Measurements from ENCODE around the gene UNC79.

DNA sequence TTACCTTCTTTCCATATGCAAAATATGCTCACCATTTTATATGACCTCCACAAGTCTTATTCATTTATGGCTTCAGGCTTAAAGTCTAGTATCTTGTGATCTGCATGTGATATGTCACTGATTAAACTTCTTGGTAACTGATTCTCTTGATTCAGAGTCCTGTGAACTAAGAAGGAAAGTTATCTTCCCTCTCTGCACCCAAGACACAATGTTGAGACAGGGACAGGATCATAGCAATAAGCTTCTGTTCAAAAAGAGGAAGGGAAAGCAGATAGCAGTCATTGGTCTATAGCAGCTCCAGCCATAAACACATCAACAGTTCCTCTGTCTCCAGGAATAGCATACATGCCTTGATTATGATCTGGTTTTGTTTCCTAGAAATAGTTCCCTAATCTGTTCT lies 103.1 kb downstream of the UNC79 start:
- TF ChIP-seq CTCF (IDR thresholded peaks at IDR 0.05; ENCODE audit: low read length) (no peak), EZH2phosphoT487 (IDR thresholded peaks at IDR 0.05; ENCODE audit: low read length) (no peak), EZH2 (optimal IDR thresholded peaks at IDR 0.05; ENCODE audit: low read depth, low read length) (no peak)
